ENCODE measurements around the gene PRSS12.

GRCh38 chr4:118381902-118382301 is 29.1 kb upstream of the PRSS12 start:
- no peak for TF ChIP-seq CTCF (IDR thresholded peaks at IDR 0.05)
- no peak for TF ChIP-seq POLR2A (IDR thresholded peaks at IDR 0.05)
- TF ChIP-seq POLR2AphosphoS5 (IDR thresholded peaks at IDR 0.05; ENCODE audit: insufficient read depth in 1 of 2, low read depth in 1 of 2): no peak

Measured in vagina (tissue), 2 donors.